Fibroblast of skin of right quadriceps (primary cell): Measurements from ENCODE around the gene SOS2.
"Not testable (repeated sequence)": the region's sequence is repeated elsewhere in the genome, so short reads cannot be mapped to it uniquely, and the experiment has no call there.

Experiments
- DNase-seq: peaks from one replicate; pipeline ENCODE4 v3.0.0-alpha.2; 2013

The SOS2 gene

GRCh38 chr14:50225067-50225973 is 6.1 kb downstream of the SOS2 start:
- DNase-seq: peak; percentile 89

GRCh38 chr14:50222055-50222613 is 9.2 kb downstream of the SOS2 start:
- peak; percentile 29 for DNase-seq

GRCh38 chr14:50218501-50218900 is 12.9 kb downstream of the SOS2 start:
- no peak for DNase-seq

GRCh38 chr14:50215416-50215815 is 16.0 kb downstream of the SOS2 start:
- DNase-seq: no peak

GRCh38 chr14:50213795-50214194 is 17.6 kb downstream of the SOS2 start:
- DNase-seq: no peak

- no peak for DNase-seq
These were observed 18.7 kb downstream of the SOS2 start for GRCh38 chr14:50212726-50213125.

- DNase-seq: no peak
These were observed 21.3 kb downstream of the SOS2 start for GRCh38 chr14:50210074-50210473.

- DNase-seq: no peak
These were observed 32.9 kb downstream of the SOS2 start for GRCh38 chr14:50198499-50198898.

- DNase-seq: no peak
These were observed 39.9 kb downstream of the SOS2 start for GRCh38 chr14:50191499-50191898.

GRCh38 chr14:50186107-50186506 is 45.3 kb downstream of the SOS2 start:
- DNase-seq: no peak

GRCh38 chr14:50173891-50174290 is 57.5 kb downstream of the SOS2 start:
- no peak for DNase-seq

- no peak for DNase-seq
These were observed 59.5 kb downstream of the SOS2 start for GRCh38 chr14:50171895-50172294.

- not testable (repeated sequence) for DNase-seq
These were observed 64.0 kb downstream of the SOS2 start for GRCh38 chr14:50167381-50167780.

- no peak for DNase-seq
These were observed 75.3 kb downstream of the SOS2 start for GRCh38 chr14:50156111-50156510.

GRCh38 chr14:50148799-50149198 is 82.6 kb downstream of the SOS2 start:
- no peak for DNase-seq

GRCh38 chr14:50139192-50139591 is 92.2 kb downstream of the SOS2 start:
- peak; percentile 50 for DNase-seq

GRCh38 chr14:50127802-50128201 is 103.6 kb downstream of the SOS2 start:
- no peak for DNase-seq

- no peak for DNase-seq
These were observed 108.3 kb downstream of the SOS2 start for GRCh38 chr14:50123062-50123461.

GRCh38 chr14:50122291-50122690 is 109.1 kb downstream of the SOS2 start:
- no peak for DNase-seq

- DNase-seq: no peak
These were observed 109.9 kb downstream of the SOS2 start for GRCh38 chr14:50121486-50121885.

- no peak for DNase-seq
These were observed 113.9 kb downstream of the SOS2 start for GRCh38 chr14:50117456-50117855.

- no peak for DNase-seq
These were observed 114.4 kb downstream of the SOS2 start for GRCh38 chr14:50116966-50117365.

GRCh38 chr14:50116181-50116956 is 115.0 kb downstream of the SOS2 start, which contains the start of gene VCPKMT:
TSS of gene VCPKMT (minus strand) at chr14:50116572. CDS start at chr14:50116552, 20 bp downstream.
- peak; percentile 93 for DNase-seq
